SJCRH30 (cell line): ENCODE data around the gene SLC25A21. TPM values are rescaled to one million over a fixed set of nuclear protein-coding genes. Genes with fewer than 3 reads are reported as not detected.
"Not testable (repeated sequence)": the region's sequence is repeated elsewhere in the genome, so short reads cannot be mapped to it uniquely, and the experiment has no call there.

Source experiments
- DNase-seq, 2 experiments: peaks; one replicate each; pipeline ENCODE4 v3.0.0-alpha.2; 2015 to 2020
- H3K27ac ChIP-seq: fragments of 250-450 bp; sonication (Bioruptor Pico); 2 replicates; pipeline ENCODE4 v1.5.1; 2020; ENCODE audit warnings: mild to moderate bottlenecking, moderate library complexity
- H3K27me3 ChIP-seq: fragments of 250-450 bp; sonication (Bioruptor Pico); 2 replicates; pipeline ENCODE4 v1.5.1; 2020; ENCODE audit warnings: mild to moderate bottlenecking, moderate library complexity
- H3K36me3 ChIP-seq: fragments of 250-450 bp; sonication (Bioruptor Pico); 2 replicates; pipeline ENCODE4 v1.5.1; 2020; ENCODE audit warnings: mild to moderate bottlenecking, moderate library complexity
- H3K4me1 ChIP-seq: fragments of 250-450 bp; sonication (Bioruptor Pico); 2 replicates; pipeline ENCODE4 v1.5.1; 2020; ENCODE audit warnings: mild to moderate bottlenecking, moderate library complexity
- H3K4me3 ChIP-seq: fragments of 250-450 bp; sonication (Bioruptor Pico); 2 replicates; pipeline ENCODE4 v1.5.1; 2020; ENCODE audit warnings: mild to moderate bottlenecking, moderate library complexity
- H3K9me3 ChIP-seq: fragments of 250-450 bp; sonication (Bioruptor Pico); replicated peaks from 2 replicates; pipeline ENCODE4 v1.5.1; 2020; ENCODE audit warnings: mild to moderate bottlenecking, moderate library complexity
- total RNA-seq: library from RNA; depleted of rRNA; stranded (reverse); fragments of >200 nt; shearing (Covaris generic); gene quantifications from 2 replicates; pipeline ENCODE4 v1.2.3, GENCODE V29; 2014

Gene SLC25A21
- total RNA-seq, 1 experiment from 2014 or later, result 0.45 TPM

DNA sequence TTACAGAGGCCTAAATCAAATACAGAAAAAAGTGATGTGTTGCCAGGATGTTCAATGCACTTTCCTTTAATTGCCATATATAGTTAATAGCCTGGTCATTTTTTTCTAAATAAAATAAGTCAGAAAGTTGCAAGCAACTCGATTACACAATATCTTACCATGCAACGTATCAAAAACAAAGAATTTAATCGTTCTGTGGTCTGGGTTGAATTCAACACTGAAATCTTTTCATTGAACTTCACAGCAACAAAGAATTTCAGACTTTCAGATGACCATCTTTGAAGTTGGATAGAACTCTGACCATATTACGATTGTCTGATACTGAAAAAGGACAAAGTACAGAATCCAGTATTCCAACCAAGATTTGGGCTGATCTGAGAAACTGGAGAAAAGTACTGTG lies 231.9 kb downstream of the SLC25A21 start:
- Histone ChIP-seq H3K4me1 (no peaks in the 10 kb centered on the region; the same call in 1 of the 2 replicates), H3K36me3 (no peaks in the 10 kb centered on the region)
- no peak for DNase-seq

DNA sequence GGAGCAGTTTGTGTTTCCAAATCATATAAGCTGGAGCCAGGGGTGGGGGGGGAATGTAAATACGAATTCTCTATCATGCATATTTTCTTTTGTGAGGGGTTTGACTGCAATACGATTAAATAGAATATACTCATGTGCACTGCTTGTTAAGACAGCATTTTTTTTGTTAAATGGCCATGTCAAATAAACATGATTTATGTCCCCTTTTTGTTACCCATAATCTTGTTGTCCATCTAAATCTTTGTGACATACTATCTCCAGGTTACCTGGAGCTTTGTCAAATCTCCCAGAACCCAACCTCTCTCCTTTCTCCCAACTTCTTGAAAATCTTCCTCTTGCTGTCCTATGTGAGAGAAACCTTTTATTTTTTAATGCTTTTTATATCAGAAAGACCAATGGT lies 233.1 kb downstream of the SLC25A21 start:
- Histone ChIP-seq H3K4me1 (no peaks in the 10 kb centered on the region; the same call in 1 of the 2 replicates), H3K36me3 (no peaks in the 10 kb centered on the region), H3K27ac (no peak overlapping the region), H3K4me3 (no peak overlapping the region), H3K9me3 (no peaks in the 10 kb centered on the region), H3K27me3 (peaks cover 8% of the 10 kb centered on the region; the same call in 1 of the 2 replicates)
- DNase-seq, result no peak

More for the DNA sequence above, 231.9 kb downstream of the SLC25A21 start:
- Histone ChIP-seq H3K4me3 (no peak overlapping the region), H3K9me3 (no peaks in the 10 kb centered on the region), H3K27ac (no peak overlapping the region), H3K27me3 (peaks cover 8% of the 10 kb centered on the region; the same call in 1 of the 2 replicates)

DNA sequence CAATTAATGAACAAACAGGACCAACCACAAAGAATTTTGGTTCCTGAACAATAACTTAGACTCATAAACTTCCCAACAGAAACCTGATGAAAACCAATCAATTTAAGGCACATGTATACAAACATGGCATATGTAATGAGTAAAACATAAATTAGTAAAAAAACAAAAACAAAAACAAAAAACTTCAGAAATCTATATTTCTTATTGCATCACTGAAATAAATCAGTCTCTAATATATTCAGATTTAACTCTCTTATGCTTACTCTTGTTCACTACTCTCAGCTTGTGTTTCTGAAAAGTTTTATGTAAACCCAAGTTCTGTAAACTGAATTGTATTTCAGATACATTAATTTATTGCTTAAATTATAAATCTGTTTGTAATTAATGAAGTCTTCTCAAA lies 233.7 kb downstream of the SLC25A21 start:
- H3K36me3 ChIP-seq, result no peaks in the 10 kb centered on the region
- no peak for DNase-seq
- no peaks in the 10 kb centered on the region for H3K4me1 ChIP-seq
- no peak overlapping the region for H3K27ac ChIP-seq
- H3K4me3 ChIP-seq, result no peak overlapping the region
- H3K9me3 ChIP-seq, result no peaks in the 10 kb centered on the region
- H3K27me3 ChIP-seq, result peaks cover 8% of the 10 kb centered on the region; the same call in 1 of the 2 replicates

DNA sequence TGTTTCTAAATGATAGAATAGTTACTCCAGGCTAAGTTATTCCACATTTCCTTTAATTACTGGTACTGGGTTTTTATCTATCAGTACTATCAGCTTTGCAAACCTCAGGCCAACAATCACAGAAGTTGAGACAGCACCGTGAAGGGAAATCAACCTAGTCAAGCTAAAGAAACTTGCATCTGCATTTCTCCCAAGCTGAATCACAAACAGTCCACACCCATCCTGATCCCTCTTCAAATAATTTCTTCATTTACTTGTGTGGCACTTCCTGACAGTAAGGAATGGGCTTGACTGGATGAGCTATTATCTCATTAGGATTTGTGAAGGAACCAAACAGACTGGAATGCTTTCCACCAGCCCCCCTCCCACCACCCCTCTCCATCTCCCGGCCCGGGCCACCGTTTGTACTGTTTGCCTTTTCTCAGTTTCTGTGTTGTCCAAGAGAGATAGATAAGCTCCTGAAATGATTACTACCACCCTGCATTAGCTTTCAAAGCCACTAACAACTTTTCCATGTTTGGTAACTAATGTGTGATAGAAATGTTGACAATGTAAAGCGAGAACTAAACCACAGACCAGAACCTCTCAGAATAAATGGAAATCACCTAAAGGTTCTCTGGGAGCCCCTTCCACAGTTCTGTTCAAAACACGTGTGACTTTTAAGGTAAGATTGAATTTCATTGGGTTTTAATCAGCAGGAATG lies 236.3 kb downstream of the SLC25A21 start:
- Histone ChIP-seq H3K9me3 (no peaks in the 10 kb centered on the region), H3K27me3 (peaks cover 8% of the 10 kb centered on the region; the same call in 1 of the 2 replicates), H3K4me3 (no peak overlapping the region), H3K36me3 (no peaks in the 10 kb centered on the region), H3K4me1 (no peaks in the 10 kb centered on the region), H3K27ac (no peak overlapping the region)
- DNase-seq, result no peak

DNA sequence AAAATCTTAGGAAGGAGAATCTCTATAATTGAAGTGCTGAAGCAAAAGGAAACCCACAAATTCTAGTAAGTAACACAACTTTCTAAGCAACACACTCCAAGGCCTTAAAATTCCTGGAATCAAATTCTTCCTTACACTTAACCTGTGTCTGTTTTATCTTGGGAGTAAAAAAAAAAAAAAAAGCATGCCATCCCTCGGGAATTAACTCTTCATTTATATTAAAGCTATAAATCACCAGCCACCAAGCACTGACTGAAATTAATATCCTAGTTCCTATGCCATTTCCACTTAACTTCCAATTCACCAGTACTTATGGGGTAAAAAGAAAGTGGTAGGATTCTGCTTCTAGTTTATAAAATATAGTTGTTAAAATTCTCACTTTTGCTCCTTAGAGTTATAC lies 238.1 kb downstream of the SLC25A21 start:
- H3K4me3 ChIP-seq, result no peak overlapping the region
- no peaks in the 10 kb centered on the region for H3K9me3 ChIP-seq
- no peak for DNase-seq
- H3K27me3 ChIP-seq, result peaks cover 3% of the 10 kb centered on the region; the same call in 1 of the 2 replicates
- H3K4me1 ChIP-seq, result no peaks in the 10 kb centered on the region
- H3K36me3 ChIP-seq, result no peaks in the 10 kb centered on the region
- no peak overlapping the region for H3K27ac ChIP-seq

DNA sequence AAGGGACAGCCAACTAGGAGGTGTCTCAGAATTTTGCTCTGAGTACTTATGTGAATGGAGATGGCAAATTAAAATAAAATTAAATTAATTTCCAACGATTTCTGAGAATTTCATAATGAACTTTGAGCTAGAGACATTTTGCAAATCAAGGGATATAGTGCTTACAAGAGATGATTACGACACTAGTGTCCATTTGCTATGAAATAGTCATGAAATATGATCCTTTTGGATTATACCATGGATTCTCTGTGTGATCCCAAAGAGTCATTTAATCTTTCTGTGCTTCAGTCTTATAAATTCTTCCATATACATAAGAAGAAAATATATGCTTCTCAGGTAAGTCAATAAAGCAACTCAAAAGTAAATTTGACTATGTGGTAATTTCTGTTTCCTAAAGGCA lies 240.6 kb downstream of the SLC25A21 start:
- H3K36me3 ChIP-seq, result no peaks in the 10 kb centered on the region
- H3K27me3 ChIP-seq, result no peaks in the 10 kb centered on the region; the same call in 1 of the 2 replicates
- no peaks in the 10 kb centered on the region for H3K4me1 ChIP-seq
- H3K4me3 ChIP-seq, result no peak overlapping the region
- H3K9me3 ChIP-seq, result no peaks in the 10 kb centered on the region
- DNase-seq, result no peak
- no peak overlapping the region for H3K27ac ChIP-seq

DNA sequence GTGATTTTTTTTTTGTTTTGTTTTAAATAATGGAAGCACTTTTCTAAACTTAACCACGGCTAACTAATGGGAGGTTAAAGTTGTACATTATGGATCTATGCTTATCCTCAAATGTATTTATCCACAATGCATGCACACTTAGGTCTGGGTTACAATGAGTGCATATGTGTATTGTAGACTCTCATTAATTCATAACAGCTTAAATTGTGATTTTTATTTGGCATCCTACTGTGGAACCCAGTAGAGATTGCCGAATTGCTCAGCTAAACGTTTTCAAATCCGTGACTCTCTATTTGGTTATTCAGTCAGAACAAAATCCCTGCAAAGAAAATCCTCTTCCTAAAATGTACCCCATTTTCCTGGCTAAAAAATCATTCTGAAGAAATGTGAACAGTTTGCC lies 244.0 kb downstream of the SLC25A21 start:
- no peak for DNase-seq
- H3K27ac ChIP-seq, result no peak overlapping the region
- no peaks in the 10 kb centered on the region; the same call in 1 of the 2 replicates for H3K27me3 ChIP-seq
- no peak overlapping the region for H3K4me3 ChIP-seq
- H3K9me3 ChIP-seq, result no peaks in the 10 kb centered on the region
- no peaks in the 10 kb centered on the region for H3K4me1 ChIP-seq
- no peaks in the 10 kb centered on the region for H3K36me3 ChIP-seq

DNA sequence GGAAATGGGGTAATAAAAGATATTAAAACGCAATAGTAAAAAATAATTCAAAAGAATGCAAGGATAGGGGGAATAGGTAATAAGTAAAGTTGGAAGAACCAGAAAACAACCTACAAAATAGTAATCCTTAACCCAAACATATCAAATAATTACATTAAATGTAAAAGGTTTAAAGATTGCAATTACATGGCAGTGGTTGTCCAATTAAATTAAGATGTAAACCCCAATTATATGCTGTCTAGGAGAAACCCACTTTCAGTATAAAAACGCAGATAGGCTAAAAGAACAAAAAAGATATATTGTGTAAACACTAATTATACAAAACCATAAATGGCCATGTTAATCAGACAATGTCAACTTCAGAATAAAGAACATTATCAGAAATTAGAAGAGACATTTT lies 247.3 kb downstream of the SLC25A21 start:
- H3K4me3 ChIP-seq, result no peak overlapping the region
- no peaks in the 10 kb centered on the region; the same call in 1 of the 2 replicates for H3K9me3 ChIP-seq
- DNase-seq, result no peak
- no peaks in the 10 kb centered on the region for H3K4me1 ChIP-seq
- no peaks in the 10 kb centered on the region; the same call in 1 of the 2 replicates for H3K27me3 ChIP-seq
- H3K36me3 ChIP-seq, result no peaks in the 10 kb centered on the region
- no peak overlapping the region for H3K27ac ChIP-seq

DNA sequence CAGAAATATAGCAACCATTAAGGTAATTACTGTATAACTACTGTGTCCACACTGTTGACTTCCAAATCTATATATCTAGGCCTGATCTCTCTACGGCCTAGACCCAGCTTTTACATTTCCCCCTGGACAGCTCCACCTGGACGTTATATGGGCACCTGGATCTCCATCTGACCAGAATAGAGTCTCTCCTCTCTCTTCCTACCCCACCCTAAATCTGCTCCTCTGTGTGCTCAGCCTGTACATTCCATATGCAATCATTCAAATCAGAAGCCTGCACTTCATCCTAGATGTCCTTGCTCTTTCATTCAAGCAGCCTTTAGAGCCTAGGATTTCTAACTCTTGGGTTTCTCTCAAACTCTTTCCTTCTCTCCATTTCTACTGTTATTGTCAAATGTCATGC lies 255.7 kb downstream of the SLC25A21 start:
- H3K36me3 ChIP-seq, result no peaks in the 10 kb centered on the region; the same call in 1 of the 2 replicates
- H3K9me3 ChIP-seq, result no peaks in the 10 kb centered on the region; the same call in 1 of the 2 replicates
- H3K4me3 ChIP-seq, result no peak overlapping the region
- no peaks in the 10 kb centered on the region for H3K4me1 ChIP-seq
- H3K27ac ChIP-seq, result no peak overlapping the region
- no peak for DNase-seq
- H3K27me3 ChIP-seq, result no peaks in the 10 kb centered on the region

DNA sequence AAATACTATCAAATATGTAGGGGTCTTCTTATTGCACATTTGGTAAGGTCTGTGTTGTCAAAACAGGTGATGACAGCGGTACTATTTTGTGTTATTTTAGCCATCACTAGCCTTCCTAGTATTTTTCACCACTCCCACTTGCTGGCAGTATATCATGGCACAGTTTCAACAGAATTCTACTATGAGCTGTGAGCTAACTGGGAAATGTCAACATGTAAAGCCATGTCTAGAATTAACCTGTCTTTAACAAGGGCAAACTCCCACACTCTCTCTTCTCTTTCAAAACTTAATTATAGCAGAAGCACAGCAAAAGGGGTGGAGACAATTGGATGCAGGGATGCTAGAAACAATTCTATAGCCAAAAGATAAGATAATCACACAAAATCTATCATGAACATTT lies 257.3 kb downstream of the SLC25A21 start:
- Histone ChIP-seq H3K36me3 (no peaks in the 10 kb centered on the region; the same call in 1 of the 2 replicates), H3K27me3 (no peaks in the 10 kb centered on the region), H3K4me1 (no peaks in the 10 kb centered on the region), H3K27ac (no peak overlapping the region), H3K4me3 (no peak overlapping the region), H3K9me3 (no peaks in the 10 kb centered on the region)
- DNase-seq, result no peak

DNA sequence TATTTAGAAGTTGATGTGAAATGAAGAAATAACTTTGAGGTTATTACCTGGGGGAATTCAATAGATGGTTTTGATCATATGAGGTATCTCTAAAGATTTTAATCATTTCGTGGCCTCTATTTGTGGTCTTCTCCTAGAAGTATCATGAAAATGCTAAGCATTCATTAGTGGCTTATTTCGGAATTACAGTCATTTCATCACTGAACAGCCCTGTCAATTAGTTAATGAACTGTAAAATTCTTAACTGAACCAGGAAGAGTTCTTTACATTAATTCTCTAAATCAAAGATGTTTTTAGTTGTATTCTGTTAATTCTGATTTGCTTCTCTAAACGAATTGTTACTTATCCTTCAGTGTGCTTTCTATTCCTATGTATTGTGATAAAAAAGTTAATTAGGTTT lies 261.8 kb downstream of the SLC25A21 start:
- H3K27ac ChIP-seq, result no peak overlapping the region
- no peaks in the 10 kb centered on the region for H3K27me3 ChIP-seq
- no peak overlapping the region for H3K4me3 ChIP-seq
- no peaks in the 10 kb centered on the region for H3K4me1 ChIP-seq
- no peak for DNase-seq
- H3K9me3 ChIP-seq, result no peaks in the 10 kb centered on the region
- no peaks in the 10 kb centered on the region; the same call in 1 of the 2 replicates for H3K36me3 ChIP-seq

DNA sequence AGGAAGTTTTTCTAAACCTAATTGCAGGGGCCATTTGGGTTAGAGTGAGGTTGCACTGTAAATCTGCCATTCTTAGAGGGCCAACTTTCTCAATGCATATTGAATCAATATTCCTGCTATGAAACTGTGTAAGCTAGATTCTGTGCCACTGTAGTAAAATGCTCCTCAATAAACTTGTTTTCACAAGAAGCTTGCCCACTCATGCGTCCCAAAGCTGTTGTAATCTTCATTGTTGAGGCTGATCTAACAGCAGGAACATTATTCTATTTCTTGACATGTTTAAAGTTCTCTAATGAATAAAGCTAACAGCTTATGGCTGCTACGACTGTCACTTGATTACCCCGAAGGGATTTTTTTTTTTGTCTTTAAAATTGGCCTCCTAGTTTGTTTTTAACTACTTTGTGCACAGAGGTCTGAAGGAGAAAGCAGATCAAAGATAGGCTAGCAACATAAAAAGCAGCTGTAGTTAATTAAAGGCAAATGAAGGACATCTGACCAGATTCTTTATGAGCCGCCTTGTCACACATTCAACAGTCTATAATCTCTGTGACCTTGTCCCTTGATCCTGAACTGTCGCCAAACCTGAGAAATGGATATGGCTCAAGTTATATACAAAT lies 267.0 kb downstream of the SLC25A21 start:
- no peak for DNase-seq
- H3K27me3 ChIP-seq, result no peaks in the 10 kb centered on the region
- no peaks in the 10 kb centered on the region for H3K4me1 ChIP-seq

DNA sequence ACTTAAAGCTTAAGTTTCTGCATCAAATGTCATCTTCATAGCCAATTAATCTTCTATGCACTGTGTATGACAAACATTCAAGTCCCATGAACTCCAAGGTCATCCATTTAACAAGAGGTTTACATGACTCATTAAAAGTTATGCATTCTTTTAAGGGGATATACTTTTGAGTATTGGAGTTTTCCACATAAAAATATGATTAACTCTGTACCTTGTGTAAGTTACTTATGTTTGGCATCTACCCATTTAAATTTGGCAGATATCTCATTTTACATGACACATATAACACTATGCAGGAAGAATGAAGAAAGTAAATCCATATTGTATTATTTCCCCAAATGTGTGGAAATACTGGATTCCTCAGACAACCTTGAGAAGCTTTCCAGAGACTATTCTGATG lies 270.5 kb downstream of the SLC25A21 start:
- no peak for DNase-seq
- no peak overlapping the region for H3K27ac ChIP-seq
- H3K4me1 ChIP-seq, result no peaks in the 10 kb centered on the region

More for the DNA sequence above, 267.0 kb downstream of the SLC25A21 start:
- no peaks in the 10 kb centered on the region for H3K9me3 ChIP-seq
- H3K27ac ChIP-seq, result no peak overlapping the region
- H3K4me3 ChIP-seq, result no peak overlapping the region
- H3K36me3 ChIP-seq, result no peaks in the 10 kb centered on the region

DNA sequence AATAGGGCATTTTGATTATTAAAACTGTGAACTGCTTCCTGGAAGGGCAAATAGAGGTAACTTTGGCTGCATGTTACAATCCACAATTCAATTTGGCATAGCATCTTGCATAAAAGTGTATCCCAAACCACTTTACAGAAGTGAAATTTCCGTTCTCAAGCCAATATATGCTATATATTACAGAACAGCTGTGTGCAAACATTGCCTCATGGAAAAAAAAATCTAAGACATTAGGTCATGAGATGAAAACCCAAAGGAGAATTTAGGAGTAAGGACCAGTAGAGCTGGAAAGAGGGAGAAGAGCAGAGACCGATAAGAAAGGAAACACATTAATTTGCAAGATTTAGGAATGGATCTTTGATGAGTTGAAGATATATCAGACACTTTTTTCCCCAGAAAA lies 271.6 kb downstream of the SLC25A21 start:
- Histone ChIP-seq H3K27me3 (no peaks in the 10 kb centered on the region), H3K4me1 (no peaks in the 10 kb centered on the region), H3K36me3 (no peaks in the 10 kb centered on the region), H3K9me3 (no peaks in the 10 kb centered on the region), H3K27ac (no peak overlapping the region), H3K4me3 (no peak overlapping the region)
- DNase-seq, result no peak

More for the DNA sequence above, 270.5 kb downstream of the SLC25A21 start:
- Histone ChIP-seq H3K4me3 (no peak overlapping the region), H3K27me3 (no peaks in the 10 kb centered on the region), H3K36me3 (no peaks in the 10 kb centered on the region), H3K9me3 (no peaks in the 10 kb centered on the region)

DNA sequence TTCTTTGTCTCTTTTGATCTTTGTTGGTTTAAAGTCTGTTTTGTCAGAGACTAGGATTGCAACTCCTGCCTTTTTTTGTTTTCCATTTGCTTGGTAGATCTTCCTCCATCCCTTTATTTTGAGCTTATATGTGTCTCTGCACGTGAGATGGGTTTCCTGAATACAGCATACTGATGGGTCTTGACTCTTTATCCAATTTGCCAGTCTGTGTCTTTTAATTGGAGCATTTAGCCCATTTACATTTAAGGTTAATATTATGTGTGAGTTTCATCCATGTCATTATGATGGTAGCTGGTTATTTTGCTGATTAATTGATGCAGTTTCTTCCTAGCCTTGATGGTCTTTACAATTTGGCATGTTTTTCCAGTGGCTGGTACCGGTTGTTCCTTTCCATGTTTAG lies 276.1 kb downstream of the SLC25A21 start:
- not testable (repeated sequence) for H3K27ac ChIP-seq, H3K27me3 ChIP-seq

More for the DNA sequence above, 276.1 kb downstream of the SLC25A21 start:
- not testable (repeated sequence) for H3K9me3 ChIP-seq, DNase-seq, H3K36me3 ChIP-seq, H3K4me3 ChIP-seq, H3K4me1 ChIP-seq
